ENCODE results near the gene DNAJC15. TPM values are rescaled to one million over a fixed set of nuclear protein-coding genes. Genes with fewer than 3 reads are reported as not detected.

The DNAJC15 gene
- polyA plus RNA-seq, 1 donor (not counting 4 experiments of a cell fraction or from before 2014, with no cell fraction given) = 38.5 TPM

DNA sequence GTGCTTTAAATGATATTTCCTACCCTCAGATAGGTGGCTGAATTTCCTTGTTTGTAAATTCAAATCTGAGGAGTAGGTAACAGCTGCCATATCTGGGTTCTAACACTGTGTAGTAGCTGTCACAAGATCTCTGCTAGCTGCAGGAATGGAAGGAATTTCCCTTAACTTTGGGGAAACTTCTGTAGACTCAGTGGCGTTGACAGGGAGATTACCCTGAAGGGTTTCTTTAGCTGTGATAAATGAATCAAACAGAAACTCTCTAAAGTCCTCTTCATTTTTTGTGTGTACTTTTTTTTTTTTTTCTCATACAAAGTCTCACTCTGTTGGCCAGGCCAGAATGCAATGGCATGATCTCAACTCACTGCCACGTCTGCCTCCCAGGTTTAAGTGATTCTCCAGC, 26.0 kb upstream of the DNAJC15 start:
- peak overlapping the region; percentile 54 for H3K4me2 ChIP-seq (ENCODE audit: control insufficient read depth, extremely low read depth, insufficient read depth, low read depth, low read length)

DNA sequence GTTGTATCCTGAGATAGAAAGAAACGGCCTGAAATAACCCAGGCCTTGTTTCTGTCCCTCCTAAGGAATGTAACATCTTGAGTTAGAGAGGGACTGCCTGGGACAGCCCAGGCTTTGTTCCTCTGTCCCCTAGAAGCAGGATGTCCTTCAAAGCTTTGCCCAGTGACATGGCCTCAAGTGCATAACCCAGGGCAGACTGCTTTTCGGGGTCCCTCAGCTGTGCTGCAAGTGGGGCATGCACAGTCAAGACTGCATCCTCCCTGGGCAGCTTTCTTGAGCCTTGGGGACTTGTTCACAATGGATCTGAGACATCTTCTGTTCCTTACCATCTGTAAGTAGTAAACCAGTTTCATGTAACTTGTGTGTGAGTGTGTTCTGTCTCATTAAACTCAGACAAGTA, 23.9 kb upstream of the DNAJC15 start:
- no peak overlapping the region for H3K9ac ChIP-seq (ENCODE audit: control insufficient read depth, extremely low read depth, insufficient read depth, low read length)
- H3K36me3 ChIP-seq (ENCODE audit: control insufficient read depth in 2 of 2, extremely low read depth in 1 of 2, insufficient read depth in 2 of 2, low read length in 2 of 2) = no peaks in the 10 kb centered on the region
- H3K4me1 ChIP-seq (ENCODE audit: control insufficient read depth, extremely low read depth, insufficient read depth, low read length) = peaks cover 54% of the 10 kb centered on the region
- no peak overlapping the region for H3K27ac ChIP-seq (ENCODE audit: control insufficient read depth, insufficient read depth, low read length)
- no peak overlapping the region for H3K4me3 ChIP-seq (ENCODE audit: control insufficient read depth in 2 of 3, extremely low read depth in 1 of 3, insufficient read depth in 2 of 3, low read depth in 1 of 3, low read length in 3 of 3)
- H3K9me3 ChIP-seq (ENCODE audit: control insufficient read depth, low read depth, low read length) = no peaks in the 10 kb centered on the region
- TF ChIP-seq, protein P1, sequence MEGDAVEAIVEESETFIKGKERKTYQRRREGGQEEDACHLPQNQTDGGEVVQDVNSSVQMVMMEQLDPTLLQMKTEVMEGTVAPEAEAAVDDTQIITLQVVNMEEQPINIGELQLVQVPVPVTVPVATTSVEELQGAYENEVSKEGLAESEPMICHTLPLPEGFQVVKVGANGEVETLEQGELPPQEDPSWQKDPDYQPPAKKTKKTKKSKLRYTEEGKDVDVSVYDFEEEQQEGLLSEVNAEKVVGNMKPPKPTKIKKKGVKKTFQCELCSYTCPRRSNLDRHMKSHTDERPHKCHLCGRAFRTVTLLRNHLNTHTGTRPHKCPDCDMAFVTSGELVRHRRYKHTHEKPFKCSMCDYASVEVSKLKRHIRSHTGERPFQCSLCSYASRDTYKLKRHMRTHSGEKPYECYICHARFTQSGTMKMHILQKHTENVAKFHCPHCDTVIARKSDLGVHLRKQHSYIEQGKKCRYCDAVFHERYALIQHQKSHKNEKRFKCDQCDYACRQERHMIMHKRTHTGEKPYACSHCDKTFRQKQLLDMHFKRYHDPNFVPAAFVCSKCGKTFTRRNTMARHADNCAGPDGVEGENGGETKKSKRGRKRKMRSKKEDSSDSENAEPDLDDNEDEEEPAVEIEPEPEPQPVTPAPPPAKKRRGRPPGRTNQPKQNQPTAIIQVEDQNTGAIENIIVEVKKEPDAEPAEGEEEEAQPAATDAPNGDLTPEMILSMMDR (optimal IDR thresholded peaks at IDR 0.05 in 1 of 3, IDR thresholded peaks at IDR 0.05 in 1 of 3, conservative IDR thresholded peaks at IDR 0.05 in 1 of 3; ENCODE audit: extremely low read depth in 1 of 3, insufficient read depth in 2 of 3, low read length in 3 of 3) = no peak
- TF ChIP-seq EZH2 (IDR thresholded peaks at IDR 0.05; ENCODE audit: low read length) = no peak
- no peak overlapping the region for H2AFZ ChIP-seq (ENCODE audit: control insufficient read depth, low read length)
- no peak overlapping the region for H3K4me2 ChIP-seq (ENCODE audit: control insufficient read depth, extremely low read depth, insufficient read depth, low read depth, low read length)
- no peaks in the 10 kb centered on the region for H3K79me2 ChIP-seq (ENCODE audit: control insufficient read depth, insufficient read depth, low read length)
- H3K27me3 ChIP-seq (ENCODE audit: control insufficient read depth, extremely low read depth, insufficient read depth, low read length) = no peaks in the 10 kb centered on the region
- no peaks in the 10 kb centered on the region for H3K9me1 ChIP-seq (ENCODE audit: control insufficient read depth, extremely low read depth, insufficient read depth, low read length)
- H4K20me1 ChIP-seq (ENCODE audit: control insufficient read depth, extremely low read depth, insufficient read depth, low read length) = no peaks in the 10 kb centered on the region
- FAIRE-seq = no peak
- DNase-seq (ENCODE audit: low read depth, low spot score) = no peak
- dilution Hi-C loops (cut with MboI; ENCODE audit: extremely low pct_ligation_motif_present, low sequenced_read_pairs) = no loop called here

More for the DNA sequence above, 26.0 kb upstream of the DNAJC15 start:
- Histone ChIP-seq H3K4me3 (ENCODE audit: control insufficient read depth in 2 of 3, extremely low read depth in 1 of 3, insufficient read depth in 2 of 3, low read depth in 1 of 3, low read length in 3 of 3) (no peak overlapping the region), H3K9me1 (ENCODE audit: control insufficient read depth, extremely low read depth, insufficient read depth, low read length) (no peaks in the 10 kb centered on the region), H4K20me1 (ENCODE audit: control insufficient read depth, extremely low read depth, insufficient read depth, low read length) (no peaks in the 10 kb centered on the region), H3K9ac (ENCODE audit: control insufficient read depth, extremely low read depth, insufficient read depth, low read length) (peak overlapping the region; percentile 19), H3K36me3 (ENCODE audit: control insufficient read depth in 2 of 2, extremely low read depth in 1 of 2, insufficient read depth in 2 of 2, low read length in 2 of 2) (no peaks in the 10 kb centered on the region), H3K9me3 (ENCODE audit: control insufficient read depth, low read depth, low read length) (no peaks in the 10 kb centered on the region), H3K79me2 (ENCODE audit: control insufficient read depth, insufficient read depth, low read length) (no peaks in the 10 kb centered on the region), H3K27me3 (ENCODE audit: control insufficient read depth, extremely low read depth, insufficient read depth, low read length) (no peaks in the 10 kb centered on the region), H3K27ac (ENCODE audit: control insufficient read depth, insufficient read depth, low read length) (peak overlapping the region; percentile 75), H2AFZ (ENCODE audit: control insufficient read depth, low read length) (peak overlapping the region; percentile 42), H3K4me1 (ENCODE audit: control insufficient read depth, extremely low read depth, insufficient read depth, low read length) (peaks cover 40% of the 10 kb centered on the region)
- dilution Hi-C loops (cut with MboI; ENCODE audit: extremely low pct_ligation_motif_present, low sequenced_read_pairs) = no loop called here
- DNase-seq (ENCODE audit: low read depth, low spot score) = no peak
- TF ChIP-seq, protein P1 (optimal IDR thresholded peaks at IDR 0.05 in 1 of 3, IDR thresholded peaks at IDR 0.05 in 1 of 3, conservative IDR thresholded peaks at IDR 0.05 in 1 of 3; ENCODE audit: extremely low read depth in 1 of 3, insufficient read depth in 2 of 3, low read length in 3 of 3) = no peak
- no peak for TF ChIP-seq EZH2 (IDR thresholded peaks at IDR 0.05; ENCODE audit: low read length)
- no peak for FAIRE-seq

Measured in keratinocyte (primary cell).